ENCODE results near the gene ARFGEF3. TPM values are rescaled to one million over a fixed set of nuclear protein-coding genes. Genes with fewer than 3 reads are reported as not detected.

The ARFGEF3 gene
- total RNA-seq, 1 experiment from 2014 or later = 7.0 TPM

DNA sequence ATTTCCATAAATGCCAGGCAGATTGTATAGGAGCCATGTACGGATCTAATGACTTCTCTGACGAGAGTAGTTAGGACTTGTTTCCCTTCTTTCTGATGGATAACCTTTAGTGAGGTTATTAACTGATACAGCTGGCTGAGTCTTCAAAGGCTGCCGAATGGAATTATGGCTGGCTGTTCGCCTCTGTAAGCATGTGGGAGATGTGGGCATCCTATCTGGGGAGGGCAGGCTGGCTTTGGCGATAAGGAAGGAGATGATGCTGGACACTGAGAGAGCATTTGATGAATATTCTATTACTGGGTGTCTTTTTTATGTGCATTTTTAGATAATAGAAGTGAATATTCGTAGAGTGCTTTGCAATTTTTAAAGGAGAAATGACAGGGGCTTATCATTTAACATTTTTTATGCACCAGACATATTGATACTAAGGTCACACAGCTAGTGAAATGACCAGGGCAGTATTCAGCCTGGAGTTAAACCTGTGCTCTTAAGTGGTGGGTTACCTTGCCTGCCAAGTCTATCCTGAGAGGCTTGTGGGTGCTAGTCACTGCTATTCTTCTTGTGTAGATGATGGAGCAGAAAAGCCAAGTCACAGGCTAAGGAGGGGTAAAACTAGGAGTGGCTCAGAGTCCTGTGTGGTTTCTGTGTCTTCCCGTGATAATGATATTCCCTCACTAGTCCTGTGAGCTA, 53.5 kb downstream of the ARFGEF3 start:
- H3K27me3 ChIP-seq (ENCODE audit: control insufficient read depth, insufficient read depth, low read length) = no peaks in the 10 kb centered on the region
- no peak for DNase-seq
- H3K4me3 ChIP-seq (ENCODE audit: insufficient read depth, low read depth, low read length) = no peak overlapping the region
- H3K36me3 ChIP-seq (replicated peaks; ENCODE audit: control insufficient read depth, insufficient read depth, low read length) = no peaks in the 10 kb centered on the region

GRCh38 chr6:138218449-138218848, 56.7 kb downstream of the ARFGEF3 start, which contains the start of gene PBOV1:
TSS of gene PBOV1 (minus strand) at chr6:138218491. CDS start at chr6:138218395, 96 bp downstream.
- Histone ChIP-seq H3K36me3 (replicated peaks; ENCODE audit: control insufficient read depth, insufficient read depth, low read length) (no peaks in the 10 kb centered on the region), H3K27me3 (ENCODE audit: control insufficient read depth, insufficient read depth, low read length) (no peaks in the 10 kb centered on the region), H3K4me3 (ENCODE audit: insufficient read depth, low read depth, low read length) (no peak within 1 kb of the TSS)
- DNase-seq = no peak

GRCh38 chr6:138219398-138219797, 57.7 kb downstream of the ARFGEF3 start:
- no peak for DNase-seq
- Histone ChIP-seq H3K36me3 (replicated peaks; ENCODE audit: control insufficient read depth, insufficient read depth, low read length) (no peaks in the 10 kb centered on the region), H3K4me3 (ENCODE audit: insufficient read depth, low read depth, low read length) (no peak overlapping the region), H3K27me3 (ENCODE audit: control insufficient read depth, insufficient read depth, low read length) (no peaks in the 10 kb centered on the region)

DNA sequence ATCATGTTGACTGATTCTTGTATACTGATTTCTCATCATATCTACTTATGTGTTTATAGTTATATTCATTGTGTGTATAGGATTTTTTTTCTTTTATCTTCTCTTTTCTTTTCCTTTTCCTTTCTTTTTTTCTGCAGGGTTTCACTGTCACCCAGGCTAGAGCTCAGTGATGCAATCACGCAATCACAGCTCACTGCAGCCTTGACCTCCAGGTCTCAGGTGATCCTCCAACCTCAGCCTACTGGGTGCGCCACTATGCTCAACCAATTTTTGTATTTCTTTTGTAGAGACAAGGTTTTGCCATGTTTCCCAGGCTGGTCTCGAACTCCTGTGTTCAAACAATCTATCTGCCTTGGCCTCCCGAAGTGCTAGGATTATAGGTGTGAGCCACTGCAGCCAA, 58.2 kb downstream of the ARFGEF3 start:
- Histone ChIP-seq H3K4me3 (ENCODE audit: insufficient read depth, low read depth, low read length) (no peak overlapping the region), H3K36me3 (replicated peaks; ENCODE audit: control insufficient read depth, insufficient read depth, low read length) (no peaks in the 10 kb centered on the region), H3K27me3 (ENCODE audit: control insufficient read depth, insufficient read depth, low read length) (no peaks in the 10 kb centered on the region)
- DNase-seq = no peak

DNA sequence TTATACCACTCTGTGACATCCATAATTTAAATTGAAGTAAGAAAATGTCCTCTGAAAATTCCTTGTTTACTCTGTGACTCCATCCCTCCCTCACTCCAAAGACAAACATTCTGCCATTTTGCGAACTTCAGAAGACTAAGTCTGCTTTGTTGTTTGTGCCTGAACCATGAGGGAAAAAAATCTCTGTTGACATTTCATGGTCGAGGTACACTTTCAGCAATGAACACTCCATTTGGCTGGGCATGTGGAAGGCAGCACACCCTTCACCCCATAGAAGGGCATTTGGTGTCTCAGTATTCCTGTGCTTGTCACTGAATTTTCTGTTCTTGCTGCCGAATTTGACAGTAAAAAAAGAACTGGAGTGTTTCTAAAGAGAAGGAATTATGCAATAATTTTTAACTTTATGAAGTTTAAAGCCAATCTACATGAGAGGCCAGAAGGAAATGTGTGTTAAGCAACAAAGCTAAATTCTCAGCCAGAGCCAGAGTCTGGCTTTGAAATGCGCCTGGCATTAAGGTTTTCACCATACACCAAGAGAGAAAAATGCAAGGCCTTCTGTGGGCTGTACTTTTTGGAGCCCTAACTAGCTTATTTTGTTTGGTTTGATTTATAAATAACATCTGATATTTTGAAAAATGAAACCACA, 61.3 kb downstream of the ARFGEF3 start:
- DNase-seq = no peak
- H3K27me3 ChIP-seq (ENCODE audit: control insufficient read depth, insufficient read depth, low read length) = no peaks in the 10 kb centered on the region
- H3K4me3 ChIP-seq (ENCODE audit: insufficient read depth, low read depth, low read length) = no peak overlapping the region
- no peaks in the 10 kb centered on the region for H3K36me3 ChIP-seq (replicated peaks; ENCODE audit: control insufficient read depth, insufficient read depth, low read length)

GRCh38 chr6:138225953-138226352, 64.2 kb downstream of the ARFGEF3 start:
- H3K27me3 ChIP-seq (ENCODE audit: control insufficient read depth, insufficient read depth, low read length) = no peaks in the 10 kb centered on the region
- H3K4me3 ChIP-seq (ENCODE audit: insufficient read depth, low read depth, low read length) = no peak overlapping the region
- DNase-seq = no peak
- H3K36me3 ChIP-seq (replicated peaks; ENCODE audit: control insufficient read depth, insufficient read depth, low read length) = no peaks in the 10 kb centered on the region

GRCh38 chr6:138226700-138227315, 65.1 kb downstream of the ARFGEF3 start:
- H3K27me3 ChIP-seq (ENCODE audit: control insufficient read depth, insufficient read depth, low read length) = no peaks in the 10 kb centered on the region
- no peaks in the 10 kb centered on the region for H3K36me3 ChIP-seq (replicated peaks; ENCODE audit: control insufficient read depth, insufficient read depth, low read length)
- DNase-seq = no peak
- no peak overlapping the region for H3K4me3 ChIP-seq (ENCODE audit: insufficient read depth, low read depth, low read length)

DNA sequence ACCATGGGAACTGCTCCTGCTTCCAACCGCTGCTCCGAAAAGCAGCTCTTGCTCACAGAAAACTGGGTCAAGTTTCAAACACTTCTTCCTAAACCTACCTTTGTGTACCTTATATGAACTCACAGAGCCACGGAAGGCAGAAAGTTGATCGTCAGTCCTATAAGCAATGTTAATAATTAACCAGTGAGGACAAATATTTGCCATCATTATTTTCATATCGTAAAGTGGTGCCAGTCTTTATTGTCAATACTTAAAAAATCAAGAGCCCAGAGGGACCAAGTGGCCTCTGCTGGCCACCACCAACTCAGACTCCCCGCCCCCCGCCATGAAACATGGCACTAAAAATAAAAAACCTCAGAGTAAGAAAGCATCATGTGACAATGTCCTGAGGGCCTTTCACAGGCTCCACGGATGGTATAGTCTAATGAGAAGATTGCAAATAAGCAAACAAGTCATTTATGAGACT, 65.6 kb downstream of the ARFGEF3 start:
- H3K4me3 ChIP-seq (ENCODE audit: insufficient read depth, low read depth, low read length) = no peak overlapping the region
- DNase-seq = no peak

GRCh38 chr6:138229072-138229471, 67.3 kb downstream of the ARFGEF3 start:
- Histone ChIP-seq H3K4me3 (ENCODE audit: insufficient read depth, low read depth, low read length) (no peak overlapping the region), H3K36me3 (replicated peaks; ENCODE audit: control insufficient read depth, insufficient read depth, low read length) (no peaks in the 10 kb centered on the region), H3K27me3 (ENCODE audit: control insufficient read depth, insufficient read depth, low read length) (no peaks in the 10 kb centered on the region)
- no peak for DNase-seq

More for the DNA sequence above, 65.6 kb downstream of the ARFGEF3 start:
- H3K36me3 ChIP-seq (replicated peaks; ENCODE audit: control insufficient read depth, insufficient read depth, low read length) = no peaks in the 10 kb centered on the region
- H3K27me3 ChIP-seq (ENCODE audit: control insufficient read depth, insufficient read depth, low read length) = no peaks in the 10 kb centered on the region

DNA sequence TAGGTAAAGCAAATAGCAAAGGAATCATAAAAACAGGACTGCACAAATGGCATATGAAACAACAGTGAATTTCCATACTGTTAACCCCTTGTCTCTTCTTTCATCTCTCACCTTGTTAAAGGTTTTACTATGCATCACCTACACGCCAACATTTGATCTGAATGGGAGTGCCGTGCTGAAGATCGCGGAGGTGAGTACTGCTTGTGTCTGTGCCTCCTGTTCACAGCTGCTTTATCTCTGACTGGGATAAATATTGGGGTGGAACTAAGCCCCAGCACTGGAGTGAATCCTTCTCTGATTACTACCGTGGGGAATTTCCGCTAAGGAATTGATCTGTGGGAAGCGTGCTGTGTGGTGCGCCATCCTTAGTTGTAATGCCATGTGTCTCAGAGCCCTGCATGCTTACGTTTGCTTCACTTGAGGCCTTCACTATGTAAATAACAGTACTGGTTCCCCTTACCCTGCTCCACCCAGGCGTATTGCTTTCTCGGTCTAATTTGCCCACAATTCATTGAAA, 68.0 kb downstream of the ARFGEF3 start:
- Histone ChIP-seq H3K27me3 (ENCODE audit: control insufficient read depth, insufficient read depth, low read length) (no peaks in the 10 kb centered on the region), H3K4me3 (ENCODE audit: insufficient read depth, low read depth, low read length) (no peak overlapping the region), H3K36me3 (replicated peaks; ENCODE audit: control insufficient read depth, insufficient read depth, low read length) (no peaks in the 10 kb centered on the region)
- DNase-seq = no peak

- no peaks in the 10 kb centered on the region for H3K36me3 ChIP-seq (replicated peaks; ENCODE audit: control insufficient read depth, insufficient read depth, low read length)
- H3K4me3 ChIP-seq (ENCODE audit: insufficient read depth, low read depth, low read length) = no peak overlapping the region
- no peak for DNase-seq
Measured at GRCh38 chr6:138230221-138230620, 68.5 kb downstream of the ARFGEF3 start.

DNA sequence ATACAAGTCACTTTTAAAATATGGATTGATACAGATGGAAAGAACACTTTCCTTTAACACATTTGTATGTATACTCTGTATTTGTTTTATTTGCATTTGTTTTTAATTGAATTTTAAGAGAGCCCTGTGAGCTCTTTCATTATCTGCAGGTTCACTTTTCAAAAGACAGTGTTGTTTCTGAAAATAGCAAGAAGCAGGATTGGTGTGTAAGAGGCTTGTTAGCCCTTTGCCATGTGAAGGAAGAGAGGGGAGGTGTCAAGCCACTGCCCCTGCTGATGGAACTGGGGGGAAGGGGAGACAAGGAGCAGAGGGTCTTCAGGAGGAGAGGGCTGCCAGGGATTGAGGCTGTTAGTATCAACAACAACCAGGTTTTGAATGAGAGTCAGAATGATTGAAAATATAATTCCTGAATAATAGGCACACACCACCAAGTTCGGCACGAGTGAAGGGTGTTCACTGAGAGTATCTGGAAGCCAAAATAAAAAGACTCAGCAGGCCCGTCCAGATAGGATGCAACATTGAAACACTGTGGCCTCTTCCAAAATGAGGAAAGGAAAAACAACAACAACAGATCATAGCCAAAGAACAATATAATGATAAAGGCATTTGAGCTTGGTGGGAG, 69.1 kb downstream of the ARFGEF3 start:
- Histone ChIP-seq H3K27me3 (ENCODE audit: control insufficient read depth, insufficient read depth, low read length) (no peaks in the 10 kb centered on the region), H3K4me3 (ENCODE audit: insufficient read depth, low read depth, low read length) (no peak overlapping the region), H3K36me3 (replicated peaks; ENCODE audit: control insufficient read depth, insufficient read depth, low read length) (no peaks in the 10 kb centered on the region)
- no peak for DNase-seq

More at GRCh38 chr6:138230221-138230620, 68.5 kb downstream of the ARFGEF3 start:
- no peaks in the 10 kb centered on the region for H3K27me3 ChIP-seq (ENCODE audit: control insufficient read depth, insufficient read depth, low read length)

- DNase-seq = no peak
- Histone ChIP-seq H3K4me3 (ENCODE audit: insufficient read depth, low read depth, low read length) (no peak overlapping the region), H3K27me3 (ENCODE audit: control insufficient read depth, insufficient read depth, low read length) (no peaks in the 10 kb centered on the region), H3K36me3 (replicated peaks; ENCODE audit: control insufficient read depth, insufficient read depth, low read length) (no peaks in the 10 kb centered on the region)
Measured at GRCh38 chr6:138231381-138231886, 69.7 kb downstream of the ARFGEF3 start.

DNA sequence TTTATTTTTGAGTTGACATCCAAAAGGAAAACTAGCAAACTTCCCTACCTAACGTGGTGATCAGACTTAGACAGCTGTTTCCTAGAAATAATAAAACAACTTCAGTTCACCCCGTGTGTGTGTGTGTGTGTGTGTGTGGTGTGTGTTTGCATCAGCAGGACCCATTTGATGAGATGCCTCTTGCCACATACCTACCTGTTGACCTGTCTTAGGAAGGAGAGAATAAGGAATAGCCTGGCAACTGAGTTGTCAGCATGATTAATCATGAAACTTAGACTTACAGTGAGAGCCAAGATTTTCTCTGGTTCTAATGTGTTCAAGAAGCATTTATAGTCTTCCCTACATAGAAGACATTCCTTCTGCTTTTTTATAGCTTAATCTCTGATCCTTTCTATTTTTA, 72.6 kb downstream of the ARFGEF3 start:
- no peak overlapping the region for H3K4me3 ChIP-seq (ENCODE audit: insufficient read depth, low read depth, low read length)
- DNase-seq = no peak
- H3K27me3 ChIP-seq (ENCODE audit: control insufficient read depth, insufficient read depth, low read length) = no peaks in the 10 kb centered on the region
- no peaks in the 10 kb centered on the region for H3K36me3 ChIP-seq (replicated peaks; ENCODE audit: control insufficient read depth, insufficient read depth, low read length)
